Stimulated activated CD8-positive, alpha-beta memory T cell treated with anti-CD3 and anti-CD28 coated beads, Interleukin-7, amount 100 ng/mL, for 24 hours (primary cell): ENCODE results near the gene DOHH.
A peak's percentile ranks its signal among the peaks of the same experiment; 100 is the strongest.

Experiments used
- DNase-seq: peaks from one replicate; pipeline ENCODE4 v3.0.0-alpha.2; 2020; ENCODE audit warnings: low read depth

Gene DOHH

GRCh38 chr19:3500429-3501101 is at the start of gene DOHH:
DOHH (minus strand) TSS chr19:3500674; CDS start chr19:3496814, 3,860 bp downstream.
- peak; percentile 96 for DNase-seq

- DNase-seq: no peak
These were observed 49.3 kb upstream of the DOHH start for GRCh38 chr19:3549816-3550215.

DNA sequence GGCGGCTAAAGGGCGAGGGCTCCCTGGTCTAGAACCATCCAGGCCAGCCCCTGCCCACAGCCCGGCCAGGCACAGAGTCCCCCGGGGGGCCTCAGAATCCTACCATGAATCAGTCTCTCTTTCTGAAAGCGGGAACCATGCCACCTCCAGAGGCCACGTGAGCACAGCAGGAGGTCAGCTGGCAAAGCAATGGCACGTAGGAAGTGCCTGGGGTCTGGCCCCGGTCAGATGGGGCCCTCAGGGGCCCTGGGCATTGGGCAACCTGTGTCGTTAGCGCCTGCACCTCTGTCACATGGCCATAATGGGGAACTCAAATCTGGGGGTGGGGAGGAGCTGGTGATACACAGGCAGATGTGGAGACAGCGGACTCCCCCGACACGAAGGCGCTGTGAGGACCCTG is 48.1 kb upstream of the DOHH start:
- DNase-seq: no peak

- DNase-seq: no peak
These were observed 47.4 kb upstream of the DOHH start for GRCh38 chr19:3547767-3548282.

GRCh38 chr19:3547301-3547731 is 46.8 kb upstream of the DOHH start:
- no peak for DNase-seq

GRCh38 chr19:3546119-3546518 is 45.6 kb upstream of the DOHH start:
- no peak for DNase-seq

DNA sequence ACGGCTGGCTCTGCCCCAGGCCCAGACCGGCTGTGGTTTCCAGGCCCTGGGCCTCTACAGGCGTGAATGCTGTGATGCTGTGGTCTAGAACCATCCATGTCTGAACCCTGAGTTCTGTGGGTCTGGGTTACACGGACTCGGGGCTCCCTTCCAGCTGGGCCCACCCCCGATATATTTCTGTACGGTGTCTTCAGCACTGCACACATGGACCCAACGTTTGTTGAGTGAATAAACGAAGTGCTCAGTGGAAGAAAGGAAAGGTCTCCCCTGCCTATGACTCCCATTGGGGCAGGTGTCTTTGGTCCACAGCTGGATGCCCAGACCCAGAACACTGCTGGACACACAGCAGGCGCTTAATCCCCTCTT is 45.2 kb upstream of the DOHH start:
- DNase-seq: no peak

GRCh38 chr19:3544742-3545668 is 44.5 kb upstream of the DOHH start:
- peak; percentile 70 for DNase-seq

DNA sequence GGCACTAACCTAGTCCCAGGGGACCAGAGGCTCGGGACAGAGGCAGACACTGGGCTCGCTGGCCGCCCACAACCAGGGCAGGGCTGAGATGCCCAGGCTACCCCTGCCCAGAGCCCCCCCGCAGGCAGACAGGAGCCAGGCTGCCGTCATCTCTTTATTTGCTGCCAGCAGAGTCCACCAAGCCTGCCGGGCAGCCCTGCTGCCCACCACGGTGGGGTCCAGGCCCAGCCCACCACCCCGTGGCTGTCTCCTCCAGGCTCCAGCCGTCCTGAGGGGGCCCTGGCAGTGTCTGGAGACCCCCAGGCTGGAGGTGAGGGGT is 43.5 kb upstream of the DOHH start:
- no peak for DNase-seq

- DNase-seq: no peak
These were observed 42.9 kb upstream of the DOHH start for GRCh38 chr19:3543150-3544057.

- DNase-seq: no peak
These were observed 39.3 kb upstream of the DOHH start for GRCh38 chr19:3539756-3540118.

GRCh38 chr19:3538965-3539755 is 38.7 kb upstream of the DOHH start, which contains the start of gene TEKTIP1:
TEKTIP1 (plus strand) TSS chr19:3539174; CDS start chr19:3539178, 4 bp downstream.
- DNase-seq: no peak

DNA sequence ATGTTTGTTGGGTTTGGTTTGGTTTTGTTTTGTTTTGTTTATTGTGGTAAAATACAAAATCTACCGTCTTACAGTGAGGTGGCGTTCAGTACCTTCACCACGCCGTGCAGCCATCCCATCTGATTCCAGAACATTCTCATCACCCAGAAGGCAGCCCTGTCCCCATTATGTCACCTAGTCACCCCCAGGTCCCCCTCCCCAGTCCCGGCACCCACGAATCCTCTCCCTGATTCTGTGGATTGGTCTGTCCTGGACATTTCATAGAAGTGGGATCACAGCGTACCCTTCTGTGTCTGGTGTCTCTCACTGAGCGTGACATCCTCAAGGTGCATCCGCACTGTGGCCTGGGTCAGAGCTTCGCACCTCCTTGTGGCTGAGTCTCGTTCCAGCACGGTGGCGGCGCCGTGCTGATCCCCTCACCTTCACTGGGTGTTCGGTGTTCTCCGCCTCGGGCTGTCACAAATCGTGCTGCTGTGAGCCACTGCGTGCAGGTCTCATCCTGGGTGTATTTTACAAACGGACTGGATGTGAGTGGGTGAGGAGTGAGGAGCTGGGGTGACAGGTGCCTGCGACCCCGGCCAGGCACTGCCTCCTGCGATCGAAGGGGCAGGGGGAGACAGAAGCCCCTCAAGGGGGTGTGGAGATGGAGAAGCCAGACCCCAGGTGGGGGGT is 37.9 kb upstream of the DOHH start:
- no peak for DNase-seq

DNA sequence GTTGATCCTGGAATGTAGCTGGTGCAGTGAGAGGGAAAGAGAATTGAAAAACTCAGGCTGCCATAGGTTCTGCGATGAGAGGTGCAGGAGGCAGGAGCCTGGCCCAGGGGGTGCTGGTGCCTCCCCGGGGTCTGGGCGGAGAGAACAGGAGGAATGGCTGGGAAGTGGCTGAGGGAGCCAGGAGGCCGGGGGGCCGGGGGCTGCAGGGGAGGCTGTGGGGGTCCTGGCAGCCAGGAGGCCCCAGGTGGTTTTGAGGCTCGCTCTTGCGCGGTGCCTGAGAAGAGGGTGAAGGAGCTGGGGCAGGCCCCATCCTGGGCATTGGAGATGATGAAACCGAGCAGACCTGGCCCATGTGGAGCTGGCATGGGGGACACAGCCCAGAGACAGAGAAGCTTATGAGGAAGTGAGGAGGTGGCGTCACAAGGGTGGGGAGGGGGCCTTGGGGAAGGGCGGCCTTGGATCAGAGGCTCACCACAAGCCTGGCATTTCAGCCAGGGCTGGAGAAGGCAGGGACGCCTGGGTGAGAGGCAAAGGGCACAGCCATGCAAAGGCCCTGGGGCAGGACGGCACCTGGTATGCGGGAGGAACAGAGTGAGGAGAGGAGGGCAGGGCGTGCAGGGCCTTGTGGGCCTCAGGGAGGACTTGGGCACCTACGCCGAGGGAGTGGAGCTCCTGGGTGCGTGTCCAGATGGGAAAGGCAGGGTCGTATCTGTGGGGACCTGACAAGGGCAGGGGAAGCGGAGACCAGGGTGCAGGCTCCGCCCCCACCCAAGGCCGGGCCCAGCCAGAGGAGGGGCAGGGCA is 37.2 kb upstream of the DOHH start:
- no peak for DNase-seq

DNA sequence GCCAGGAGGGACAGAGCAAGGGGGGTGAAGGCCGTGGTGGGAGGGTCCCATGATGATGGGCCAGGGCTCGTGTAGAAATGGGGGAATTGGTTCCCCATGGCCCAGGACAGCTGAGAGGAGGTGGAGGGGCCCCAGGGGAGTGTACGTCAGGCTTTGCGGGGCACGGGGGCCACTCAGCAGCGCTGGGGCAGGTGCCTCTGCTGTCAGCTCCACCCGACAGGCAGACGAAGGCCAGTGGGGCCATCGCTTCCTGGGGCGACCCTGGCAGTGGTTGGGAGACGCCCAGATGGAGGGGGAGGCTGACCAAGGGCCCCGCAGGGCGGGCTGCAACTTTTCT is 36.6 kb upstream of the DOHH start:
- no peak for DNase-seq

GRCh38 chr19:3536429-3537100 is 36.1 kb upstream of the DOHH start:
- DNase-seq: no peak

- DNase-seq: no peak
These were observed 35.5 kb upstream of the DOHH start for GRCh38 chr19:3535981-3536380.

- no peak for DNase-seq
These were observed 35.1 kb upstream of the DOHH start for GRCh38 chr19:3535563-3535965.

GRCh38 chr19:3535235-3535535 is 34.7 kb upstream of the DOHH start:
- no peak for DNase-seq
